CD4-positive, alpha-beta T cell treated with Interleukin-1 beta for 1 hour (primary cell): ENCODE results near the gene ADAMTS12.

ENCODE experiments used
- DNase-seq, 2 donors: peaks; one replicate each; pipeline ENCODE4 v3.0.0-alpha.2; 2020 to 2022

ADAMTS12 gene

DNA sequence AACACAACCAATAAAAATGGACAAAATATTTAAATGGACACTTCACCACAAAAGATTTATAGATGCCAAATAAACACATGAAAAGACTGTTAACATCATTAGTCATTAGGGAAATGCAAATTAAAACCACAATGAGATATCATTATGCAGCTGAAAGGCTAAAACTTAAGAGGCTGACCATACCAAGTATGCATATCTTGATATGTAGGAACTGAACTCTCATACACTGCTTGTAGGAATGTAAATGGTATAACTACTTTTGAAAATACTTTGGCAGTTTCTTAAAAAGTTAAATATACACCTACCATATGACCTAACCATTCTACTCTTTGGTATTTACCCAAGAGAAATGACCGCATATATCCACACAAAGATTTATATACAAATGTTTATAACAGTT, 13.6 kb upstream of the ADAMTS12 start:
- no peak for DNase-seq

DNA sequence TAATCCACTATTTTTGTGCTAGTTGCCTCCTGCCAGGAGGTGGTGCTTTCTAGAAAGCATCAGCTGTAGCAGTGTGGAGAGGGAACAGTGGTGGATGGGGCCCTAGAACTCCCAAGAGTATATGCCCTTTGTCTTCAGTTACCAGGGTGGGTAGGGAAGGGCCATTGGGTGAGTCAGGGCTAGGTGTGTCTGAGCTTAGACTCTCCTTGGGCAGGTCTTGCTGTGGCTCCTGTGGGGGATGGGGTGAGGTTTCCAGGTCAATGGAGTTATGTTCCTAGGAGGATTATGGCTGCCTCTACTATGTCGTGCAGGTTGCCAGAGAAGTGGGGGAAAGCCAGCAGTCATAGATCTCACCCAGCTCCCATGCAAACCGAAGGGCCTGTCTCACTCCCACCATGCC, 11.3 kb upstream of the ADAMTS12 start:
- DNase-seq: no peak

DNA sequence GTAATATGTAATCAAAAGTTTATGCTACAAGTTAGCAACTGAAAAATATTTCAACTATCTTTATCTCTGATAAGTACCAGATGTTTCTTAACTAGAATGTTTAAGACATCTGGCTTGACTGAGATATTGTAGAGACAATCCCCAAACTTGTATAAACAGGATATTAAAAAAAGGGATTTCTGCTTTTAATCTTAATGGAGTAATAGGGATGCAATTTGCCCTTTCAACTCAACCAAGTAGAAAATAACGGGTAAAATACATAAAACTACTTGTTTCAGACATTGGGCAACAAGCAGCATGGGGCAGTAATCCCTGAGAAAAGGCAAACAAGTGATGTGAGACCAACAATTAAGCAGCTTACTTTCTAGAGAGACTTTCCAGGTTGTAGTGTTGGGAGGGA, 9.4 kb upstream of the ADAMTS12 start:
- DNase-seq: no peak

DNA sequence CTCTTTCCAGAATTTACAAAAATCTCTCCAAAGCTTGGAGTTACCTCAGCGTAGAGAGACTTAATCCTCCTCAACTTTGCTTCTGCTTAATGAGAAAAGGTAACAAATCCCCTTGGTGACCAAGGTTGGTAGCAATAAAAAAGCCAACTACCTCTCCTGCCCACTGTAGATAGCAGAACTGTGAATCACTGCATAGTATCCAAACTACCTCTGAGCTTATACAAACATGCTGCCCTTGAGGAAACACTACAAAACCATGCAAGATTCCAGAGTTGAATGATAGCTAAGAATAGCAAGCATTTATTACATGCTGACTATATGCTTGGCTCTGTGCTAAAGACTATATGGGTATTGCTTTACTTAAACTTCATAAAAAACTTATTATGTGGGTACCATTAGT, 2.8 kb upstream of the ADAMTS12 start:
- DNase-seq: no peak

DNA sequence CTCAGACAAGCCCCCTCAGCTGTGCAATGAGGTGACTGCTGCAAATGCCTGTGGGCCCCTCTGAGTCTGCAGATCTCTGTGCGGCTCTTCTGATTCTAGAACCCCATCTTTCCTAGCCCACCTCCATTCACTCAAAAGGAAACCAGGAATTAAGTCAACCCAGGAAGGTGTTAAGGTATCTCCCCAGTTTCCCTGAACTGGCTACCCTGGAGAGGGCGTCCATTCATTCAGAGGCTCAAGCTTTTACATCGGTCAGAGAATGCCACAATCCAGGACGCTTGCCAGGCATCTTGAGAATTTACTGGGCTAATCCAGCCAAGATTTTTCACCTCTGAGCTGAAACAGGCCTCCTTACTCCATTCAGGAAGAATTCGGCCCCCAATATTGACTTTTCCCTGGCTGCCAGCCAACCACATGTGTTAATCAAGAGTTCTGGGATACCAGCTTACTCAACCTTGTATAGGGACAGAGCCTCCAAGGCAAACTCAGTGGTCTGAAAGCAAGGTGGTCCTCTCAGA, 889 bp upstream of the ADAMTS12 start:
- no peak for DNase-seq

DNA sequence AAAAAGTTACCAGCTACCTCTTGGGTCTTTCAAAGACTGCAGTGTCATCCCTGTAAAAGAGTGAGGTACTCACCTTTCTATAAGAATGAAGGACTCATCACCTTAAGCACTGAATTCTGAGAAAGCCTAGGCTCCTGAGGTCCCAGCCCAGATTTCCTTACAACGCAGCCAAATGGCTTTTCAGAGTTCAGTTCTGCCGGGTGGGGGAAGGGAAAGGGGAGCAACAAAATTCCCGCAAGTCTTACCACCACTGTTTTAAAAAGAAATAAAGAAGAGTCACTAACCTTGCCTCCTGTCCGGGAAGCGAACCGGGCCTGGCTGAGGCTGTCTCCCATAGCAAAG, 373 bp downstream of the ADAMTS12 start:
- no peak for DNase-seq

DNA sequence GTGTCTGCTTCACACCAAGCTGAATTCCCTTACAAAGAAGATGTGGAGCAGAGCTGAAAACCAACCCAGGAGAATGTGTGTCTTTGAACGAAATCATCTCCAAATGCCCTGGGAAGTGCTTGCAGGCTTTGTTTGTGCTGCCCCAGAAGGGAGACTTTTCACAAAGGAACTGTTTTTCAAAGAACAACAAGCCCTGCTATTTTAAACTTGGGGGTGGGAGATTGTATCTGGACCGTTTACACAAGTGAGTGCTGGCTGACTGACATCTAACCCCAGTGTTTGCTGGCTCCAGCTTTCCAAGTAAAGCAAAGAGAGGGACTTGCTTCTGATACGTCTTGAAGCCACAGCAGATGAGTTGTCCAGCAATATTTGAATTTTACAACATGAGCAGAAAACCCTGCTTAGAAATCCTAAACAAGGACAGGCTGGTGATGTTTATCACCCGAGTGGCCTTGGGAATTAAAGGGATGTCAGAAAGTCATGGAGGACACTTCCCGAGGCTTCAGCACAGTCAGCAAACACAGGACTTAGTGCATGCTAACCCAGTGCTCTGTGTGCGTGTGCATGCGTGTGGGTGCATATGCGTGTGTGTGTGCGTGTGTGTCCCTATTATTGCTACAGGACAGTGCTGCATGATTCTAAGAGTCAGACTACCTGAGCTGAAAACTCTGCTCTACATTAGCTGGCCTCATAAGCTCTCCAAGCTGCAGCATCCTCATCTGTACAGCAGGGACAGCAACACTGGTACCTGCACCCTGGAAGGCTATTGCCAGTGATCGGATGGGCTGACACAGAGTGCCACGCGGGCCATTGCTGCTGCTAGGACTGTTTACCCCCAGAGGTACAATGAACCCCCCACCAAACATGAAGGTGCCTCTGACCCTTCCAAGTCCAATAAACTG, 1.4 kb downstream of the ADAMTS12 start:
- DNase-seq: no peak

DNA sequence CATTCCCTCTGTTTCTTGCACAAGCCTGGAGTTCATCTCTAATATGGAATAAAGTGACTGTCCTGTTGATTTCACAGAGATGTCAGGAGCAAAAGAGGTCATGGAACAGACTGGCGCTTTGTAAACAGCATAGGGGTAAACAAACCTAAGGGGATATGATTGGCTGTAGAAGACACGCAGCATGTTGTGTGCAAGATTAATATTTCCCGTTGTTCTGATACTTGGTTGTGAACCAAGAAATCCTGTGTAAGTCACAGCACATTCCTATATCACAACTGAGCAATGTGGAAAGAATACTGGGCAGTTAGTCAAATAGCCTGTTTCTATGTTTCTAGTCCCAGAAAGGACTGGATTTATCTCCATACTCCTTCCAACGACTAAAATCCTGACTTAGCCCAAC, 3.2 kb downstream of the ADAMTS12 start:
- no peak for DNase-seq

DNA sequence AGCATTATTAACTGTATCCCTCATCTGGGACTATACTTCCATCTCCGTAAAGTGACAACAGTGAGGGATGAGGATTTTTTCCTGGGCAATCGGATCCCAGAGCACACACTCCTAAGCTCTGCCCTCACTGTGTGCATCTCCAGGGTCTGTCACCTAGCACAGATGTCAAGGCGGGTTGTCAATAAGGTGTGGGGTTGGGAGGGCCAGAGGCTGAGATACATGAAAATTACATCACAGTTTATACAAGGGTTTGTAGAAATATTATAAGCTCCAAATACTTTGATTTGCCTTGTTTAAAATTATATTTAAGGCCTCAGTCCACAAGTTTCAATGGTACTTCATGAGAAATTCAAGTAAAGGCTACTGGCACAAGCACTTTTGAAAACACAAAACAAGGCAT, 4.5 kb downstream of the ADAMTS12 start:
- no peak for DNase-seq

DNA sequence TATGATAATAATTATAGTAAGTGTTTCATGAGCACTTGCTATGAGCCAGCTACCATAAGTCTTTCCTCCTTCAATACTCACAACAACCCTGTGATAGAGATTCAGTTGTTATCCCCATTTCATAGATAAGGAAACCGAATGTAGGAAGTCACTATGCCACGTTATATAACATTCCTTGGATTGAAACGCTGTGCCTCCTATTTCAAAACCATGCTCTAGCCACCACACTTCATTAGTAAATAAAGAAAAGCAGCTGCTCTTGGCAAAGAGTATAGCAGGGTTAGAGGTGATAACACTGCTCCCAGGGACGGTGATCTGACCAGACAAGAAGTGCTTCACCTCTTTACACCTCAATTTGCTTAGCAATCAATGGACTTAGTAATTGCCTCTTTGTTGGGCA, 5.5 kb downstream of the ADAMTS12 start:
- no peak for DNase-seq

DNA sequence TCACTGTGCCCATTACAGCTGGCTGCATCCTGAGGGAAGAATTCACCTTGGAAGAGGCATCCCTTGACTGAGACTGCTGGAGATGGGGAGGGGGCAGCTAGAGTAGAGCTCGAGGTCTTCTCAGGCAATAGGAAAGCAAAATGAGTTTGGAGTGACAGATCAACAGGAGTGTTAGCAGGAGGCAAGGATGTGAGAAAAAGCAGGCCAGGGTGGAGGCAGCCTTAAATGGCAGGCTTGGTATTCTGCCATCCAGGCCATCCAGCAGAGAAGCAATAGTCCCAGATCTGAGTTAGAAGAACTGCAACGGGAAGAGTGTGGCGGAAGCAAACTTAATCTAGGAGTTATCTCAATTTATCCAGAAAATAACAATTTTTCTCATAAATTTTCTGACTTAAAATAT, 6.1 kb downstream of the ADAMTS12 start:
- DNase-seq: no peak

DNA sequence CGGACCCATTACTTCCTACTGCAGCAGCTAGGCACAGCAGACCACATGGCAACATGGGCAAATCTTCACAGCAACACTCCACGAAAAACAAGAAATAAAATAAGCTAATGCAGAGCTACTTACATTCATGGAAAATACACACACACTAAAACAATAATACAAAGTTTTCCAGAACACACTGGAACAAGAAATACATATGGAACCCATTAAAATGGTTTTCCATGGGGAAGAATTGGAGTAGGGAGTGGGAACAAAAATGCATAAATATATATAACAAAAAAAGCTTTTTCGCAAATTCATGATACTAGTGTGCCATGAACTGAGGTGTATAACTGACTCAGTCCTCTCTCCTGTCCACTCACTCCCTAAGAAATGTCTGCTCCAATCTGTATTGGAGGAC, 8.3 kb downstream of the ADAMTS12 start:
- DNase-seq: no peak

DNA sequence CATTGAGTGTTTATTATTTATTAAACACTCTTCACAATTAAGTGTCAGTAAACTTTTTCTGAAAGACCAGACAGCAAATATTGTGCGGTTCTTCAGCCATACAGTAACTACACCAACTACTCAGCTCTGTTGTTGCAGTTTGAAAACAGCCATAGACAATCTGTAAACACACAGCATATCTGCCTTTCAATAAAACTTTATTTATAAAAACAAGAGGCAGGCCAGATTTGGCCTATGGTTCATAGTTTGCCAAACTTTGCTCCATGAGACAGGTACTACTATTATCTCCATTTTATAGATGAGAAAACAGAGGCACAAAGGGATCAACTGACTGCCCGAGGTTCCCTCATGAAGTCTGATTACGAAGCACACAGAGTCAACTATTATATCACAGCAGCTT, 11.5 kb downstream of the ADAMTS12 start:
- DNase-seq: no peak

DNA sequence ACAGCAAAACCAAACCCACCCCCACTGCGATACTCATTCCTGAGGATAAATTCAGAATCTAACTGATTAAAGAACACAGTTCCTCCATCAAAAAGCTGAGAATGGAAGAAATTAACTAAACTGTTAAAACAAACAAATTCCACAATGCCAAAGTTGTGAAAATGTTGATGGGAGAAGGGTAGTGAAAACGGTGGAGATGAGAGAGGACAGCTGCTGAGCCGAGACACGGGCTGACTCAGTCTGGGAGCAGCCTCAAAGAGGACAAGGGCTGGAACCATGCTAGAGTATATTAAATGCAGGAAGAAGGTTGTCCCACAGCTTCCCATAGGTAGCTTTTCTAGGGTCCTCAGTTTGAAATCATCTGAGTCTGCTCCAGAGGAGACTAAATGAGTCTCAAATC, 14.3 kb downstream of the ADAMTS12 start:
- no peak for DNase-seq

DNA sequence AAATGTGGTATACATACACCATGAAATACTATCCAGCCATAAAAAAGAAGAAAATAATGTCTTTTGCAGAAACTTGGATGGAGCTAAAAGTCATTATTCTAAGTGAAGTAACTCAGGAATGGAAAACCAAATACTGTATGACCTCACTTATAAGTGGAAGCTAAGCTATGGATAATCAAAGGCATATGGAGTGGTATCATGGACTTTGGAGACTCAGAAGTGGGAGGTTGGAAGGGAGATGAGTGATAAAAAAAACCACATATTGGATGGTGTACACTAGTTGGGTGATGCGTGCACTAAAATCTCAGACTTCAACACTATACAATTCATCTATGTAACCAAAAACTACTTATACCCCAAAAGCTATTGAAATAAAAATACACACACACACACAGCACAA, 24.5 kb downstream of the ADAMTS12 start:
- DNase-seq: no peak

DNA sequence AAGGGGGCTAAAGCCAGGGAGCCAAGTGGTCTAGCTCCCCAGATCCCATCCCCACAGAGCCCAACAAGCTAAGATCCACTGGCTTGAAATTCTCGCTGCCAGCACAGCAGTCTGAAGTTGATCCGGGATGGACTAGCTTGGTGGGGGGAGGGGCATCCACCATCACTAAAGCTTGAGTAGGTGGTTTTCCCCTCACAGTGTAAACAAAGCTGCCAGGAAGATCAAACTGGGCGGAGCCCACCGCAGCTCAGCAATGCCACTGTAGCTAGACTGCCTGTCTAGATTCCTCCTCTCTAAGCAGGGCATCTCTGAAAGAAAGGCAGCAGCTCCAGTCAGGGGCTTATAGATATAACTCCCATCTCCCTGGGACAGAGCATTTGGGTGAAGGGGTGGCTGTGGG, 32.6 kb downstream of the ADAMTS12 start:
- DNase-seq: peak; percentile 33 to 36

DNA sequence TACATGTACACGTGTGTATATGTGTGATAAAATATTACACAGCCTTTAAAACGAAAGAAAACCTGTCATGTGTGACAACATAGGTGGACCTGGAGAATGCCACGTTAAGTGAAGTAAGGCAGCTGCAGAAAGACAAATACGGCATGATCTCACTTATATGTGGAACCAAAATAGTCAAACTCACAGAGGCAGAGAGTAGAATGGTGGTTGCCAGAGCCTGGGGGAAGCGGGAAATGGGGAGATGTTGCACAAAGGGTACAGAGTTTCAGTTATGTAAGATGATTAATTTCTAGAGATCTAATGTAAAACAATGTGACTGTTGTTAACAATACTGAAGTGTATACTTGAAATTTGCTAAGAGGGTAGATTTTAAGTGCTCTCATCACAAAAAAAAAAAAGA, 34.8 kb downstream of the ADAMTS12 start:
- DNase-seq: no peak

DNA sequence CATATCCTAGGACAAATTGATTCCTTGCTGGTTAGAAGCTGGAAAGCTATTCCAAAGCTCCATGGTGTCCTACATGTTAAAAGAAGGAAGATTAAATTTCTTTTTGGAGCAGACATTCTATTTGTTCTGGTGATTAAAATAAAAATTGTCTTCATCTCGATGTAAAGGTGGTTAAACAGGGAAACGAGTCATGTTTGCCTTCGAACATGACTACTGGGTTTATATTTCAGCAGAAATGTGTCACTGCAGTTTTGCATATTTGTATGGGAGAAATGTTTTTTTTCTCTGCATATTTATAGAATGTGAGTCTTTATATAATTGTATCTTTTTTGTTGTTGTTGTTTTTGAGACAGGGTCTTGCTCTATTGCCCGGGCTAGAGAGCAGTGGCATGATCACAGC, 36.4 kb downstream of the ADAMTS12 start:
- DNase-seq: no peak

DNA sequence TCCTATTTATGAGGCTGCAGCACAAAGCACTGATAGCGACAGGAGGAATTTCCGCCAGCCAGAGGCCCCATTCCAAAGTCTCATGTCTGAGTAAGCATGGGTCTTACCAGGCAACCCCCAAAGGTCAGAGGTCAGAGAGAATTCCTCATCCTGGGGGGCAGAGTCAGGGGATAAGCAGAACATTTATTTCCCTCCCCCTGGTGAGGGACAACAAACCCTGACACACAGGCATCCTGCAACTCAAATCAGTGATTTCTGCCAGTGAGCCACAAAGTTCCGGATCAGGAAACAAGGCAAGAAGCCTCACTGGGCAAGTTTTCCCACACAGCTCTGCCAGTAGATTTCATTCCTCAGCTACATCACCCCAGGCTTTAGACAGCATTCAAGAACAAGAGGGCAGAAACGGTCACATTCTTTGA, 37.0 kb downstream of the ADAMTS12 start:
- DNase-seq: no peak

DNA sequence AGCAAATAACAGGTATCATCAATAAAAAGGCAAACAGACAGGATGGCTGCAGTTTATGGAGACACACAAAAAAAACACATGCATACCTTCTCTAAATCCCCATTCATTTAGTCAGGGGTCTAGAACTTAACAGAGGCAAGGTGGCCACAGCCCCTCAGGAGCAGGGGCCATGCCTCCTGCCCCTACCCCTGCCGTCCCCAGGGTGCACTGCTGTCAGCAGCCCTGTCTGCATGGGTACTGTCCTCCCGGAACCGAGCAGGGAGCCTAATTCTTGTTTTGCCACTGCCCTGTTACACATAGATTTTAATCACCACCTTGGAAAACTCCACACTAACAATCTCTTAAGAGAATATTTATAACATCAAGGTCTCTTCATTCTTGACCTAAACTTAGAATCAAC, 39.0 kb downstream of the ADAMTS12 start:
- DNase-seq: no peak

DNA sequence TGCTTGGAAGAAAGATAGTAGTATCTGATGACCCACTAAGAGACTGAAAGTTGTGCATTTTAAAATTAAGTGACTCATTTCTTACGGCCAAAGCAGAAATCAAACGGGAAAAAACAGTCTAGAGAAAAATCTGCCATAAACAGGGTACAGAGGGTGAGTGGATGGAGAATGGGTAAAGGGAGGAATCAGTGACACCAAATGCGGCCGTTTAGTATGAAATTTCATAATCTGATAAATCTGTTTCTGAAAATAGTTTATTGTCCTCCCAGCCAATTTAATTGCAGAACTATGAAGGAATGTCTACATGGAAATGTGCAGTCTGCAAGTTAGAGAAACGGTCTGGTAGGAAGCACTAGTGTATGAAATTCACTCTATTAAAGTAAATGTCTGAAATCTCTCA, 39.5 kb downstream of the ADAMTS12 start:
- no peak for DNase-seq

DNA sequence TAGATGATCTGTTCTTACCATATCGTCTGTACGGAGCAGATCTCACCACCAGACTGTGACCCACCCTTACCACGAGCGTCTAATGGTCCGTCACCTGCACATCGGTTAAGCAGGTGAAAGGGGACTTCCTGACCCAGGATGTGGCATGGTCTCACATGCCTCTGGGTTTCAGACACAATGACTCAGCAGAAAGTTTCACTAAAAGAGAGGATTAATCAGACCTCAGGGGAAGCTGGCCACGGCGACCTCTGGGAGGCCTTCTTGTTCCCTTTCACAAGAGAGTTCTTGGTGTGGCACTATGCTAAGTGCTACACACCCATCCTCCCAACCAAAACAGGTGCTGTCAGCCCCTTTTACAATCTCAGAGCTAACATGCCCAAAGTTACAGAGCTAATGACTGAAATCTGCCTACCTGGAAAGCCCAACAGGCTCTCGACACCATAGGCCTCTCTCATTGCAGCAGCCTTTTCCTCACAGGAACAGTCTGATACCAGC, 41.6 kb downstream of the ADAMTS12 start:
- peak; percentile 25 to 27 for DNase-seq

DNA sequence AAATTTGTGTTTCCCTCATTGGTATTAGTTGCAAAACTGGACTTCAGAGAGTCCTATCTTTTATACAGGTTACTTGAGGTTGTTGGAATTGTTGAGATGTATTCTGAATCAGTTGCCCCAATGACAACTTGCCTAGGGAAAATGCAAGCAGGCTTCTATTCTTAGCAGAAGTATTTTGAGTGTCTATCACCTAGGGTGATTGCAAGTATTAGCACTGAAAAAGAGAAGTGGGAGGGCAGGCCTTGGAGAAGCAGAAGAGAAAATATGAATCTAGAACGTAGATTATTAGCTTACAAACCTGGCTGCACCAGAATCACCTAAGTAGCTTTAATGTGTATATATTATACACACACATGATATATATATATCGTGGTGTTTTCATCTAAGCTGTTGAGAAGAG, 43.2 kb downstream of the ADAMTS12 start:
- no peak for DNase-seq

DNA sequence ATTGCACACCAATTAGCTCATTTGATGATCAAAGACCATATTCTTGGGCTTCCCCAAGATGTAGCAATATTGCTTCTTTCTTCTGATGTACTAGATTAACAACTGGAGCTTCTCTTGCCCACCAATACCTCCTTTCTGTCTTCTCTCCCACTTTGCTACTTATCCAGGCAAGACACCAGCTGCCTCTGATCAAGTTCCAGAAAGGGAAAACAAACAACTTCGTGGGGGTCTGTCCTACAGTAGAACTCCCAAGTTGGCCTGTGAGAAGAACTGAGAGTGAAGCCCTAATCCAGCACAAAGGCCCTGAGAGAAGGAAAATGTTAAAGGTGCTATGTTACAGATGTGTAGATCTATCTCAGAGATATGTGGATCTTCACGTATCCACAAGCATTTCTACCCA, 44.9 kb downstream of the ADAMTS12 start:
- no peak for DNase-seq

DNA sequence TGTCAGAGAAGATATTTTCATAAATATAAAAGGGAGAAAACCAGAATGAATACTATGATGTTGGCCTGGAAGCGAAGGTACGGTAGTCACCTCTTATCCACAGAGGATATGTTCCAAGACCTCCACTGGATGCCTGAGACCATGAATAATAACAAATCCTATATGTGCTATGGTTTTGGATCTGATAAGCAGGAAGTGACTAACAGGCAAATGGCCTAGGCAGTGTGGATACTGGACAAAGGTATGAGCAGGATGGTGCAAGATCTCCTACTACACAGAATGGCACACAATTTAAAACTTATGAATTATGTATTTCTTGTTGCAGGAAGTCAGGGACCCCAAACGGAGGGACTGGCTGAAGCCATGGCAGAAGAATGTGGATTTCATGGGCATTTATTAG, 48.2 kb downstream of the ADAMTS12 start:
- DNase-seq: no peak
